Mammary epithelial cell (primary cell): ENCODE results near the gene VWA2.

Source experiments
- CTCF ChIP-seq, 2 donors: IDR thresholded peaks in 1 of 2; conservative IDR thresholded peaks in 1 of 2; 2 replicates each; pipeline ENCODE4 v1.5.1; 2011 to 2012; ENCODE audit warnings: inconsistent platforms in 2 of 2, low read length in 2 of 2, mild to moderate bottlenecking in 2 of 2, control low read depth in 1 of 2, low read depth in 1 of 2; ENCODE audit not compliant: insufficient read depth in 1 of 2; ENCODE audit errors: extremely low read depth in 1 of 2
- EZH2 ChIP-seq: IDR thresholded peaks from 2 replicates; pipeline ENCODE4 v1.6.1; 2012; ENCODE audit warnings: low read length, inconsistent platforms, borderline replicate concordance

GRCh38 chr10:114284346-114285071 lies 45.5 kb downstream of the VWA2 start:
- TF ChIP-seq CTCF (conservative IDR thresholded peaks at IDR 0.05 in 1 of 2, IDR thresholded peaks at IDR 0.05 in 1 of 2; ENCODE audit: extremely low read depth in 1 of 2, insufficient read depth in 1 of 2, low read depth in 1 of 2, low read length in 2 of 2) (no peak), EZH2 (no peak)
